GM21619 (cell line): Measurements from ENCODE around the gene TRIOBP.

Experiments
- ATAC-seq: cut with Tn5 transposase; IDR thresholded peaks from one replicate; pipeline ENCODE4 v1.9.1; 2021; ENCODE audit not compliant: unreplicated experiment

The TRIOBP gene

DNA sequence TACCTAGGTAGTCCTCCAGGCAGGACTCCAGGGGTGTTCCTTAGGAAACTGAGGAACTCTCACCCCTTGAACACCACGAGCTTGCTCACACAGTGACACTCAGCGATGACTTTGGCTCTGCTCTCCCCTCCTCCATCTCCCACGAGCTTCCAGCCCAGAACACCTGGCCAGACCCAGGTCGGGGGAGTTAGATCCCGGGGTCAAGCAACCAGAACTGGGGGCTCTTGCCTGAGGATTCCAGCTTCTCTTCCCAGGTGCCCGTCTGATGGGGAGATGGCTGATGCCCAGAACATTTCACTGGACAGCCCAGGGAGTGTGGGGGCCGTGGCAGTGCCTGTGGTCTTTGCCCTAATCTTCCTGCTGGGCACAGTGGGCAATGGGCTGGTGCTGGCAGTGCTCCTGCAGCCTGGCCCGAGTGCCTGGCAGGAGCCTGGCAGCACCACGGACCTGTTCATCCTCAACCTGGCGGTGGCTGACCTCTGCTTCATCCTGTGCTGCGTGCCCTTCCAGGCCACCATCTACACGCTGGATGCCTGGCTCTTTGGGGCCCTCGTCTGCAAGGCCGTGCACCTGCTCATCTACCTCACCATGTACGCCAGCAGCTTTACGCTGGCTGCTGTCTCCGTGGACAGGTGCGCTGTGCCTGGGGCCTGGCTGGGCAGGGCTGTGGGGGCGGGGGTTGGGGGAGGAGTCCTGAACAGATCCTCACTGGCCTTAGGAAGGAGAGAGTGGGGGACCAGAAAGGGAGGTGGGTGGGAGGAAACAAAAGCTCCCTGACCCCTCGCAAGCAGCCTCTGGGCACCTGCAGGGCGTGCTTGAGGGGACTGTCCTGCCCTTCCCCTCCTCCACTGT lies 126.5 kb downstream of the TRIOBP start, which contains the start of gene GALR3:
Gene GALR3, plus strand, starts transcription at position 249 of the 852 bp plus-strand sequence. Its CDS starts 25 bp downstream, at position 274.
- no peak for ATAC-seq

DNA sequence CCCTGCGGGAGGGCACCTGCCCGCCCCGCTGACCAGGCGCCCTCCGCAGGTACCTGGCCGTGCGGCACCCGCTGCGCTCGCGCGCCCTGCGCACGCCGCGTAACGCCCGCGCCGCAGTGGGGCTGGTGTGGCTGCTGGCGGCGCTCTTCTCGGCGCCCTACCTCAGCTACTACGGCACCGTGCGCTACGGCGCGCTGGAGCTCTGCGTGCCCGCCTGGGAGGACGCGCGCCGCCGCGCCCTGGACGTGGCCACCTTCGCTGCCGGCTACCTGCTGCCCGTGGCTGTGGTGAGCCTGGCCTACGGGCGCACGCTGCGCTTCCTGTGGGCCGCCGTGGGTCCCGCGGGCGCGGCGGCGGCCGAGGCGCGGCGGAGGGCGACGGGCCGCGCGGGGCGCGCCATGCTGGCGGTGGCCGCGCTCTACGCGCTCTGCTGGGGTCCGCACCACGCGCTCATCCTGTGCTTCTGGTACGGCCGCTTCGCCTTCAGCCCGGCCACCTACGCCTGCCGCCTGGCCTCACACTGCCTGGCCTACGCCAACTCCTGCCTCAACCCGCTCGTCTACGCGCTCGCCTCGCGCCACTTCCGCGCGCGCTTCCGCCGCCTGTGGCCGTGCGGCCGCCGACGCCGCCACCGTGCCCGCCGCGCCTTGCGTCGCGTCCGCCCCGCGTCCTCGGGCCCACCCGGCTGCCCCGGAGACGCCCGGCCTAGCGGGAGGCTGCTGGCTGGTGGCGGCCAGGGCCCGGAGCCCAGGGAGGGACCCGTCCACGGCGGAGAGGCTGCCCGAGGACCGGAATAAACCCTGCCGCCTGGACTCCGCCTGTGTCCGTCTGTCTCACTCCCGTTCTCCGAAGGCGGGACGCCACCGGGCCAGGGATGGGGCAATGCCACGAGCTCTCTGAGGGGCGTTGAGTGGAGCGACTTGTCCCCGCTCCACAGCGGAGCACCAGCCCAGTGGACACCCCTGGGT lies 128.1 kb downstream of the TRIOBP start:
- no peak for ATAC-seq
